ENCODE measurements around the gene ZC3H8.

GRCh38 chr2:112290088-112290487 lies 35.2 kb upstream of the ZC3H8 start:
- TF ChIP-seq CTCF (conservative IDR thresholded peaks at IDR 0.05; ENCODE audit: low read depth, low read length) = no peak
- no peak for TF ChIP-seq EZH2 (IDR thresholded peaks at IDR 0.05; ENCODE audit: low read length, unreplicated experiment)
- no peak for TF ChIP-seq EZH2phosphoT487 (IDR thresholded peaks at IDR 0.05; ENCODE audit: borderline replicate concordance, low read length)
